Erythroblast (primary cell): Measurements from ENCODE around the gene HPCAL4.

ENCODE experiments used
- GATA1 ChIP-seq: IDR thresholded peaks from 2 replicates; pipeline ENCODE4 v1.6.1; 2011; ENCODE audit warnings: low read depth, mild to moderate bottlenecking, control low read depth, low read length, moderate library complexity
- POLR2A ChIP-seq: IDR thresholded peaks from 2 replicates; pipeline ENCODE4 v1.6.1; 2011; ENCODE audit warnings: mild to moderate bottlenecking, low read length

DNA sequence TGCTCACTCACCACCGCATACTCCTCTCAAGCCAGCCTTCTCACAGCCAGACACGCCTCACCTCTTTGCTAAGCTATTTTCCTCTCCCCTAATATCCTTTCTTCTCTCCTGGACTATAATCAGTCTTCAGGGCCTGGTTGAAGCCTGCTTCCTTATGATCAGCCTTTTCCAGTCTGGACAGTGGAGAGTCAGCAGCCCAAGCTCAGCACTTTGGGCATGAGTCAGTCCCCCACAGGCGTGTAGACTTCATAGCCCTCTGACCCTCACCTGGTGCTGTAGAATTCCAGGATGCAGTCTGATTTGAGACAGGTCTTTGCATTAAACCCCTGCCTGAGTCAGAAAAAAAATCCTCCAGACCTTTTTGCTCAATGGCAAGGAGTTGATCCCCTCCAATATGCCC lies 2.5 kb downstream of the HPCAL4 start:
- no peak for TF ChIP-seq POLR2A
- no peak for TF ChIP-seq GATA1
